ENCODE measurements around the gene SAMM50.

Gene SAMM50

GRCh38 chr22:43951966-43952365, 3.3 kb upstream of the SAMM50 start:
- H3K36me3 ChIP-seq (ENCODE audit: control insufficient read depth, insufficient read depth, low read length): no peaks in the 10 kb centered on the region
- H3K27ac ChIP-seq (ENCODE audit: low read depth, low read length): no peak overlapping the region
- H3K9ac ChIP-seq (ENCODE audit: low read length): no peak overlapping the region
- H3K4me3 ChIP-seq (ENCODE audit: low read length): no peak overlapping the region
- peaks cover 3% of the 10 kb centered on the region for H3K27me3 ChIP-seq (ENCODE audit: control insufficient read depth, insufficient read depth, low read length)
- H3K4me1 ChIP-seq (ENCODE audit: control insufficient read depth, insufficient read depth, low read length): peaks cover 5% of the 10 kb centered on the region

- peaks cover 5% of the 10 kb centered on the region for H3K4me1 ChIP-seq (ENCODE audit: control insufficient read depth, insufficient read depth, low read length)
- H3K9ac ChIP-seq (ENCODE audit: low read length): no peak overlapping the region
- peak overlapping the region; percentile 96 for H3K4me3 ChIP-seq (ENCODE audit: low read length)
- no peaks in the 10 kb centered on the region for H3K36me3 ChIP-seq (ENCODE audit: control insufficient read depth, insufficient read depth, low read length)
- no peak overlapping the region for H3K27ac ChIP-seq (ENCODE audit: low read depth, low read length)
- peaks cover 3% of the 10 kb centered on the region for H3K27me3 ChIP-seq (ENCODE audit: control insufficient read depth, insufficient read depth, low read length)
Observed at GRCh38 chr22:43953988-43954785, 1.1 kb upstream of the SAMM50 start.

- H3K27ac ChIP-seq (ENCODE audit: low read depth, low read length): peak overlapping the region; percentile 78
- H3K9ac ChIP-seq (ENCODE audit: low read length): peak overlapping the region; percentile 16
- H3K27me3 ChIP-seq (ENCODE audit: control insufficient read depth, insufficient read depth, low read length): peaks cover 3% of the 10 kb centered on the region
- no peaks in the 10 kb centered on the region for H3K36me3 ChIP-seq (ENCODE audit: control insufficient read depth, insufficient read depth, low read length)
- peak overlapping the region; percentile 96 for H3K4me3 ChIP-seq (ENCODE audit: low read length)
- H3K4me1 ChIP-seq (ENCODE audit: control insufficient read depth, insufficient read depth, low read length): peaks cover 5% of the 10 kb centered on the region
Observed at GRCh38 chr22:43955883-43956782, 891 bp downstream of the SAMM50 start.

DNA sequence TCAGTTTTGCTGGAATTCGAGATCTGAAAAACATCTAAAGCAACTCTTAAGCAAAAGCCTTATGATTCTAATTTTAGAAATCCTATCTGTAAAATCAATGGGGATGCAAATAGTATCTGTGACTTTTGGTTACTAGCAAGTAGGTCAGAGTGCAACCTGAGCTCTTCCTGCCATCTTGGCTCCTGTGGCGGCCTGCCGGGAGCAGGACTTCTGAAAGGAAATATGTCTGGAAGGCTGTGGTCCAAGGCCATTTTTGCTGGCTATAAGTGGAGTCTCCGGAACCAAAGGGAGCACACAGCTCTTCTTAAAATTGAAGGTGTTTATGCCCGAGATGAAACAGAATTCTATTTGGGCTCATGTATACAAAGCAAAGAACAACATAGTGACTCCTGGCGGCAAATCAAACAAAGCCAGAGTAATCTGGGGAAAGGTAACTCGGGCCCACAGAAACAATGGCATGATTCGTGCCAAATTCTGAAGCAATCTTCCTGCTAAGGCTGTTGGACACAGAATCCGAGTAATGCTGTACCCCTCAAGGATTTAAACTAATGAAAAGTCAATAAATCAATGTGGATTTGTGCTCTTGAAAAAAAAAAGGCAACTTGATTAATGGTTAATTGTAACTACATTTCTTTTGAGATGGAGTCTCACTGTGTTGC, 1.7 kb downstream of the SAMM50 start:
- H3K27ac ChIP-seq (ENCODE audit: low read depth, low read length): no peak overlapping the region
- H3K4me1 ChIP-seq (ENCODE audit: control insufficient read depth, insufficient read depth, low read length): peaks cover 5% of the 10 kb centered on the region
- H3K9ac ChIP-seq (ENCODE audit: low read length): no peak overlapping the region
- no peaks in the 10 kb centered on the region for H3K36me3 ChIP-seq (ENCODE audit: control insufficient read depth, insufficient read depth, low read length)
- no peaks in the 10 kb centered on the region for H3K27me3 ChIP-seq (ENCODE audit: control insufficient read depth, insufficient read depth, low read length)
- no peak overlapping the region for H3K4me3 ChIP-seq (ENCODE audit: low read length)

- no peaks in the 10 kb centered on the region for H3K27me3 ChIP-seq (ENCODE audit: control insufficient read depth, insufficient read depth, low read length)
- H3K36me3 ChIP-seq (ENCODE audit: control insufficient read depth, insufficient read depth, low read length): no peaks in the 10 kb centered on the region
- no peak overlapping the region for H3K9ac ChIP-seq (ENCODE audit: low read length)
- no peak overlapping the region for H3K4me3 ChIP-seq (ENCODE audit: low read length)
- H3K27ac ChIP-seq (ENCODE audit: low read depth, low read length): no peak overlapping the region
- H3K4me1 ChIP-seq (ENCODE audit: control insufficient read depth, insufficient read depth, low read length): peaks cover 5% of the 10 kb centered on the region
Observed at GRCh38 chr22:43957871-43958270, 2.6 kb downstream of the SAMM50 start.

- H3K27ac ChIP-seq (ENCODE audit: low read depth, low read length): no peak overlapping the region
- no peaks in the 10 kb centered on the region for H3K4me1 ChIP-seq (ENCODE audit: control insufficient read depth, insufficient read depth, low read length)
- no peaks in the 10 kb centered on the region for H3K27me3 ChIP-seq (ENCODE audit: control insufficient read depth, insufficient read depth, low read length)
- H3K9ac ChIP-seq (ENCODE audit: low read length): no peak overlapping the region
- peaks cover 18% of the 10 kb centered on the region for H3K36me3 ChIP-seq (ENCODE audit: control insufficient read depth, insufficient read depth, low read length)
- H3K4me3 ChIP-seq (ENCODE audit: low read length): no peak overlapping the region
Observed at GRCh38 chr22:43964314-43964857, 9.1 kb downstream of the SAMM50 start.

DNA sequence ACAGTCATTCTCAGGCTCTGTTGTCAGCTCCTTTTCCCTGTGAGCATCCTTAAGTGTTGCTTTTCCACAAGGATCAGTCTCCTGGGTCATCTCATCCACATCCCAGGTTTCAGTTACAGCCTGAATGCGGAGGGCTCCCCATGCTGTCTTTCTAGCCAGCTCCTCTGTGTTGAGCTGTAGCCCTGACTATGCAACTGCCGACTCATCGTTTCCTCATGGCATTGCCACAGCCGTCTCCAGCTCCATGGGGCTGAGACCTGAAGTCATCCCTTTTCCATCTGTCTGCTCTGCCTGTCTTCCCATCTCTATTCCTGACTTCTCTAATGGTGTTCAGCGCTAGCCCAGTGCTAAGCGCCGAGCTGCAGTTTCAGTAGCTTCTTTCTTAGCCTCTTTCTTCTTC, 11.8 kb downstream of the SAMM50 start:
- H3K27ac ChIP-seq (ENCODE audit: low read depth, low read length): no peak overlapping the region
- no peaks in the 10 kb centered on the region for H3K4me1 ChIP-seq (ENCODE audit: control insufficient read depth, insufficient read depth, low read length)
- peaks cover 25% of the 10 kb centered on the region for H3K36me3 ChIP-seq (ENCODE audit: control insufficient read depth, insufficient read depth, low read length)
- H3K4me3 ChIP-seq (ENCODE audit: low read length): no peak overlapping the region
- no peaks in the 10 kb centered on the region for H3K27me3 ChIP-seq (ENCODE audit: control insufficient read depth, insufficient read depth, low read length)
- H3K9ac ChIP-seq (ENCODE audit: low read length): no peak overlapping the region

GRCh38 chr22:43968614-43969013, 13.4 kb downstream of the SAMM50 start:
- Histone ChIP-seq H3K36me3 (ENCODE audit: control insufficient read depth, insufficient read depth, low read length) (peaks cover 29% of the 10 kb centered on the region), H3K27me3 (ENCODE audit: control insufficient read depth, insufficient read depth, low read length) (no peaks in the 10 kb centered on the region), H3K4me1 (ENCODE audit: control insufficient read depth, insufficient read depth, low read length) (no peaks in the 10 kb centered on the region), H3K9ac (ENCODE audit: low read length) (no peak overlapping the region), H3K27ac (ENCODE audit: low read depth, low read length) (no peak overlapping the region), H3K4me3 (ENCODE audit: low read length) (no peak overlapping the region)

- Histone ChIP-seq H3K36me3 (ENCODE audit: control insufficient read depth, insufficient read depth, low read length) (peaks cover 32% of the 10 kb centered on the region), H3K27me3 (ENCODE audit: control insufficient read depth, insufficient read depth, low read length) (no peaks in the 10 kb centered on the region), H3K4me3 (ENCODE audit: low read length) (no peak overlapping the region), H3K9ac (ENCODE audit: low read length) (no peak overlapping the region), H3K27ac (ENCODE audit: low read depth, low read length) (no peak overlapping the region), H3K4me1 (ENCODE audit: control insufficient read depth, insufficient read depth, low read length) (no peaks in the 10 kb centered on the region)
Observed at GRCh38 chr22:43969021-43969878, 14.0 kb downstream of the SAMM50 start.

DNA sequence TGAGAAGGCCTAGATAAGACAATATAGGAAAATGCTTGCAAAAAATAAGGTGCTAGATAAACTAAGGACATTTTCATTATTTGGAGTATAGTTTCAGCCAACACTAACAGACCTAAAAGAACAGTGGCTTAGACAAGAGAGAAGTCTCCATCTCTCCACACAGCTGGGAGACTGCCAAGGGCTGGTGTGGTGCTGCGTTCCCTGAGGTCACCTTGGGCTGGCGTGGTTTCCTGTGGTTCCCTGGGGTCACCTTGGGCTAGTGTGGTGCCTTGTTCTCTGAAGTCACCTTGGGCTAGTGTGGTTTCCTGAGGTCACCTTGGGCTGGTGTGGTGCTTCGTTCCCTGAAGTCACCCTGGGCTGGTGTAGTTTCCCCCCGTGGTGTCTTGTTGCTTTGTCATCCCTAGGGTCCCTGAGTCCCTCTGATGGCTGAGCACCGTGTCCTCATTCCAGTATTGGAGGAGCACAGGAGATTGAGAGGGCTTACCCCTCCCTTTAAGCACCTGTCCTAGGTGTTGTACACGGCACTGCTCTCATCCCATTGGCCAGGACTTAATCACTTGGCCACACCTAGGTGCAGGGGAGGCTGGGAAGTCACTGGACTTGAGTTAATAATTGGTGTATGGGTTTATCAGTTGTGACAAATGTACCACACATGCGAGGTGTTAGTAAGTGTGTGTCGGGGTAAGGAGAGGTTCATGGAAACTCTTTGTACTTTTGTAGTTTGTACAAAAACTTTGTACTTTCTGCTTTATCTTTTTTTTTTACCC, 14.9 kb downstream of the SAMM50 start:
- H3K27me3 ChIP-seq (ENCODE audit: control insufficient read depth, insufficient read depth, low read length): no peaks in the 10 kb centered on the region
- peaks cover 27% of the 10 kb centered on the region for H3K36me3 ChIP-seq (ENCODE audit: control insufficient read depth, insufficient read depth, low read length)
- no peaks in the 10 kb centered on the region for H3K4me1 ChIP-seq (ENCODE audit: control insufficient read depth, insufficient read depth, low read length)
- H3K27ac ChIP-seq (ENCODE audit: low read depth, low read length): no peak overlapping the region
- H3K4me3 ChIP-seq (ENCODE audit: low read length): no peak overlapping the region
- no peak overlapping the region for H3K9ac ChIP-seq (ENCODE audit: low read length)

DNA sequence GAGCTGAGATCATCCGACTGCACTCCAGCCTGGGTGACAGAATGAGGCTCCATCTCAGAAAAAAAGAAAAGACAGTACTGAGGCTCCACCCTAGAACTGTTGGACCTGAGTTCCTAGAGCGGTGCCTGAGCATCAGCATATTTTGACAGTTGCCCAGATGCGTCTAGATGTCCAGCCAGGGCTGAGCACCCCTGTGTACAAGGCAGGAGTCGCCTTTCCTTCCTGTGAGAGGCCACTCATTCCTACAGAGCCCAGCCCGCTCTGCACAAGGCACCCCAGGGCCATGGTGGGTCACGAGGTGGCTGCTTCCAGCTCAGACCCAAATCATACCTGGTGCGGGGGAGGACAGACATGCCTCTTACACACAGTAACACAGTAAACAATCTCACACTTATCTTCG, 15.9 kb downstream of the SAMM50 start:
- no peaks in the 10 kb centered on the region for H3K27me3 ChIP-seq (ENCODE audit: control insufficient read depth, insufficient read depth, low read length)
- H3K27ac ChIP-seq (ENCODE audit: low read depth, low read length): no peak overlapping the region
- H3K36me3 ChIP-seq (ENCODE audit: control insufficient read depth, insufficient read depth, low read length): peaks cover 30% of the 10 kb centered on the region
- no peak overlapping the region for H3K9ac ChIP-seq (ENCODE audit: low read length)
- H3K4me1 ChIP-seq (ENCODE audit: control insufficient read depth, insufficient read depth, low read length): no peaks in the 10 kb centered on the region
- H3K4me3 ChIP-seq (ENCODE audit: low read length): no peak overlapping the region
